Body of pancreas (tissue), 4 donors: ENCODE measurements around the gene AUH. TPM values are rescaled to one million over a fixed set of nuclear protein-coding genes. Genes with fewer than 3 reads are reported as not detected.

Experiments
- ATAC-seq: fragments of 150-250 bp; one replicate; pipeline ENCODE4 v1.9.1; 2016
- DNase-seq, 4 donors: peaks; one replicate each; pipeline ENCODE4 v3.0.0-alpha.2; 2019
- H3K27ac ChIP-seq, 4 donors: fragments of 200-600 bp; sonication (generic); 1 replicate in 3 of 4; 2 replicates in 1 of 4; pipeline versions ENCODE4 v1.5.1 to v1.6.1; 2016 to 2019; ENCODE audit warnings: mild to moderate bottlenecking in 1 of 4, mixed read lengths in 1 of 4, moderate library complexity in 1 of 4
- H3K27me3 ChIP-seq, 2 donors: fragments of 200-600 bp; sonication (generic); one replicate each; pipeline ENCODE4 v1.6.0; 2016; ENCODE audit warnings: mild to moderate bottlenecking in 1 of 2
- H3K36me3 ChIP-seq, 2 donors: fragments of 200-600 bp; sonication (generic); replicated peaks in 1 of 2; 2 replicates each; pipeline ENCODE4 v1.5.1; 2016; ENCODE audit warnings: low read depth in 2 of 2; ENCODE audit not compliant: insufficient read depth in 1 of 2
- H3K4me1 ChIP-seq: fragments of 200-600 bp; sonication (generic); one replicate; pipeline ENCODE4 v1.6.0; 2016
- H3K4me3 ChIP-seq, 2 donors: fragments of 200-600 bp; sonication (generic); 1 replicate in 1 of 2; 2 replicates in 1 of 2; pipeline ENCODE4 v1.5.1; 2016 to 2019
- H3K9me3 ChIP-seq, 3 donors: fragments of 200-600 bp; sonication (generic); 1 replicate in 2 of 3; 2 replicates in 1 of 3; pipeline ENCODE4 v1.5.1; 2016
- POLR2A ChIP-seq, 3 donors: fragments of 450-650 bp; IDR thresholded peaks; one replicate each; pipeline ENCODE4 v1.6.1; 2016; ENCODE audit warnings: antibody characterized with exemption in 3 of 3, mild to moderate bottlenecking in 2 of 3
- WGBS, 2 donors: methylation state at CpG; one replicate each; pipeline ENCODE4 v1.1.5; 2017; 5-methylcytosine and 5-hydroxymethylcytosine counted together
- intact Hi-C: fragments of 100-400 bp; cut with DNase I; formaldehyde crosslinking; loops from one replicate; pipeline ENCODE4 v1.15.1; 2023
- total RNA-seq, 2 donors: library from RNA; depleted of rRNA; stranded (reverse); fragments of >200 nt; gene quantifications; one replicate each; pipeline ENCODE4 v1.1.0, GENCODE V29; 2016
- TF ChIP-seq, protein P1 (sequence below), 7 experiments: fragments of 450-650 bp in 4 of 7; fragments of 200-600 bp in 3 of 7; sonication (generic) in 3 of 7; IDR thresholded peaks; one replicate each; pipeline ENCODE4 v1.5.1; 2016 to 2019; ENCODE audit warnings: antibody characterized with exemption in 7 of 7

Gene AUH
- total RNA-seq, 2 donors from 2014 or later: 47.7 to 75.8 TPM

- Histone ChIP-seq H3K4me3 (no peak overlapping the region), H3K4me1 (peaks cover 16% of the 10 kb centered on the region), H3K27ac (no peak overlapping the region), H3K27me3 (no peaks in the 10 kb centered on the region), H3K36me3 (no peaks in the 10 kb centered on the region), H3K9me3 (no peaks in the 10 kb centered on the region)
- intact Hi-C loops: no loop called here
- TF ChIP-seq, protein P1, sequence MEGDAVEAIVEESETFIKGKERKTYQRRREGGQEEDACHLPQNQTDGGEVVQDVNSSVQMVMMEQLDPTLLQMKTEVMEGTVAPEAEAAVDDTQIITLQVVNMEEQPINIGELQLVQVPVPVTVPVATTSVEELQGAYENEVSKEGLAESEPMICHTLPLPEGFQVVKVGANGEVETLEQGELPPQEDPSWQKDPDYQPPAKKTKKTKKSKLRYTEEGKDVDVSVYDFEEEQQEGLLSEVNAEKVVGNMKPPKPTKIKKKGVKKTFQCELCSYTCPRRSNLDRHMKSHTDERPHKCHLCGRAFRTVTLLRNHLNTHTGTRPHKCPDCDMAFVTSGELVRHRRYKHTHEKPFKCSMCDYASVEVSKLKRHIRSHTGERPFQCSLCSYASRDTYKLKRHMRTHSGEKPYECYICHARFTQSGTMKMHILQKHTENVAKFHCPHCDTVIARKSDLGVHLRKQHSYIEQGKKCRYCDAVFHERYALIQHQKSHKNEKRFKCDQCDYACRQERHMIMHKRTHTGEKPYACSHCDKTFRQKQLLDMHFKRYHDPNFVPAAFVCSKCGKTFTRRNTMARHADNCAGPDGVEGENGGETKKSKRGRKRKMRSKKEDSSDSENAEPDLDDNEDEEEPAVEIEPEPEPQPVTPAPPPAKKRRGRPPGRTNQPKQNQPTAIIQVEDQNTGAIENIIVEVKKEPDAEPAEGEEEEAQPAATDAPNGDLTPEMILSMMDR (IDR thresholded peaks at IDR 0.05): no peak
- no peak for TF ChIP-seq POLR2A (IDR thresholded peaks at IDR 0.05)
- DNase-seq: no peak
- 85 to 97% methylated on average over 3 of the region's 3 CpGs for WGBS, 2 donors
- ATAC-seq: no peak
Observed at GRCh38 chr9:91282292-91282691, 79.4 kb downstream of the AUH start.

- intact Hi-C loops: no loop called here
- H3K27ac ChIP-seq: no peak overlapping the region
- TF ChIP-seq POLR2A (IDR thresholded peaks at IDR 0.05): no peak
Observed at GRCh38 chr9:91279296-91280204, 82.2 kb downstream of the AUH start.

DNA sequence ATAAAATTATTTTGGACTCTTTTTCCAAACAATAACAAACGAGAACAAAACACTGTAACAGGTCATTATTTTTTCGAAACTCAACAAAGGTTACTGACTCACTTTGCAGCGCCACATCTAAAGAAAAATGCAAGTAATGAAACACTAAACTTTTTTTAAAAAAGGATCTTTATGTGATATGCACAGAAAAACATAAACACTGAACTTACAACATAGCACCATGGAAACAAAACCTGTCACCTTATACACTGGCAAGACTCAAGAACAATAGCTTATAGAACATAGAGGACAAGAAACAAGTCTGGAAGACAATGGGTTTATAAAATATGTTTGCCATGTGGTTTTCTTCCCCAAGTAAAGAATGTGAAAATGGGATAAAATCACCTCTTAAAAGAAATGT is 85.2 kb downstream of the AUH start:
- 94% methylated on average over 3 of the region's 3 CpGs for WGBS, 2 donors
- DNase-seq (no peak), ATAC-seq (no peak)
- H3K27me3 ChIP-seq: no peaks in the 10 kb centered on the region
- no peak for TF ChIP-seq POLR2A (IDR thresholded peaks at IDR 0.05)
- TF ChIP-seq, protein P1 (IDR thresholded peaks at IDR 0.05): no peak
- no peaks in the 10 kb centered on the region for H3K36me3 ChIP-seq
- peaks cover 4% of the 10 kb centered on the region for H3K4me1 ChIP-seq
- no peaks in the 10 kb centered on the region for H3K9me3 ChIP-seq
- intact Hi-C loops: no loop called here
- no peak overlapping the region for H3K4me3 ChIP-seq
- no peak overlapping the region for H3K27ac ChIP-seq

More at GRCh38 chr9:91279296-91280204, 82.2 kb downstream of the AUH start:
- H3K27me3 ChIP-seq: no peaks in the 10 kb centered on the region
- H3K4me3 ChIP-seq: no peak overlapping the region
- H3K9me3 ChIP-seq: no peaks in the 10 kb centered on the region
- H3K36me3 ChIP-seq: no peaks in the 10 kb centered on the region
- no peak for DNase-seq
- peaks cover 4% of the 10 kb centered on the region for H3K4me1 ChIP-seq
- 87 to 93% methylated on average over 8 of the region's 8 CpGs for WGBS, 2 donors
- ATAC-seq: no peak

DNA sequence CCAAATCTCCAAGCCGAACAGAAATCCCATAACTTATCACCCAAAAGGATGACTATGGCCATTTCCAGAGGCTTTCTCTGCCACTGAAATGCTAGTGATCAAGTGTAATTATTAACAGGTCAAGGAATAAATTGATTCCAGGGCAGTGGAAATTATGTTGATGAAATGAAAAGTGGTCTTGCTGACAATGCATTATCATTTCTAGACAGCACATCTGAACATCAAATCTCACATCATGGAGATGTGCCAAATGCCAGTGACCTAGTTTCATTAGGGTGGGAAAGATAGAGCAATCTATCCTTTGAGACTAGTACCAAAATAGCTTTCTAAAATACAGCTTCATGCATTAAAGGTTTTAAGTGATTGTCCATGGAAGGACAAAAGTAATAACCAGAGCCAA is 86.1 kb downstream of the AUH start:
- intact Hi-C loops: no loop called here
- ATAC-seq: no peak
- Histone ChIP-seq H3K36me3 (no peaks in the 10 kb centered on the region), H3K27me3 (no peaks in the 10 kb centered on the region), H3K27ac (no peak overlapping the region), H3K4me1 (peaks cover 4% of the 10 kb centered on the region), H3K9me3 (no peaks in the 10 kb centered on the region), H3K4me3 (no peak overlapping the region)
- TF ChIP-seq, protein P1 (IDR thresholded peaks at IDR 0.05): no peak
- TF ChIP-seq POLR2A (IDR thresholded peaks at IDR 0.05): no peak
- 55 to 56% methylated on average over 1 of the region's 1 CpG for WGBS, 2 donors
- DNase-seq: no peak

GRCh38 chr9:91274949-91275492 is 86.7 kb downstream of the AUH start:
- peaks cover 4% of the 10 kb centered on the region for H3K4me1 ChIP-seq
- intact Hi-C loops: no loop called here

More at GRCh38 chr9:91274949-91275492, 86.7 kb downstream of the AUH start:
- no peak for TF ChIP-seq POLR2A (IDR thresholded peaks at IDR 0.05)
- TF ChIP-seq, protein P1 (IDR thresholded peaks at IDR 0.05): no peak
- WGBS, 2 donors: 69 to 74% methylated on average over 2 of the region's 2 CpGs
- no peak overlapping the region for H3K4me3 ChIP-seq
- no peak for DNase-seq
- H3K36me3 ChIP-seq: no peaks in the 10 kb centered on the region
- ATAC-seq: no peak
- no peaks in the 10 kb centered on the region for H3K9me3 ChIP-seq
- no peak overlapping the region for H3K27ac ChIP-seq
- H3K27me3 ChIP-seq: no peaks in the 10 kb centered on the region
